Sigmoid colon (tissue), 3 donors: Measurements from ENCODE around the gene TRIP11.

ENCODE experiments used
- POLR2A ChIP-seq, 2 donors: fragments of 450-650 bp; IDR thresholded peaks; one replicate each; pipeline ENCODE4 v1.6.1; 2016; ENCODE audit warnings: antibody characterized with exemption in 2 of 2, mild to moderate bottlenecking in 2 of 2, moderate library complexity in 2 of 2
- TF ChIP-seq, protein P1 (sequence below), 4 experiments: fragments of 450-650 bp in 3 of 4; fragments of 200-600 bp in 1 of 4; IDR thresholded peaks; one replicate each; pipeline ENCODE4 v1.5.1; 2016 to 2019; ENCODE audit warnings: antibody characterized with exemption in 4 of 4, mild to moderate bottlenecking in 3 of 4, moderate library complexity in 2 of 4

DNA sequence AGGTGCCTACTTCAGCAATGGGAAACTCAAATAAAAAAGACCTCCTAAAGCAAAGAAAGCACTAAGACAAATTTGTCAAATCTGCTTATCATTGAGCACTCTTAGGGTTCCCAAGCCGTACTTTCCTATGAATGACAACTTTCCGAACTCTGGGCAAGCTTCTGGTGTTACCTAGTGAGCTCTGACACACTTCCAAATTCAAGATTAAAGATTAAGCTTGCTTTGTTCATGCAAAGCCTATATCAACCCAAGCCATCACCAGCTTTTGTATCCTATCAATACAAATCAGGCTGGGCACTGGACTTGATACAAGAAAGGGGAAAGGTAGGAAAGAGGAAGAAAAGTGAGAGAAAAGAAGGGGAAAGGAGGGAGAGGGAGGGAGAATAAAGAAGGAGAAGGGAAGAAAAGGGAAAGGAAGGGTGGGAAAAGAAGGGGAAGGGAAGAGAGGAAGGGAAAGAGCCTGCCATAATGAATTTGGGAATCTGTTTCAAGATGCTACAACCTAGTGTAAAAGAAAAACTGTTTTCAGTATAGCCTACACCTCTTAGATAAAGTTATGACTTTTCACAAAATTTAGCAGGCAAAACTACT, 68.6 kb downstream of the TRIP11 start:
- TF ChIP-seq POLR2A (IDR thresholded peaks at IDR 0.05) = no peak
- TF ChIP-seq, protein P1, sequence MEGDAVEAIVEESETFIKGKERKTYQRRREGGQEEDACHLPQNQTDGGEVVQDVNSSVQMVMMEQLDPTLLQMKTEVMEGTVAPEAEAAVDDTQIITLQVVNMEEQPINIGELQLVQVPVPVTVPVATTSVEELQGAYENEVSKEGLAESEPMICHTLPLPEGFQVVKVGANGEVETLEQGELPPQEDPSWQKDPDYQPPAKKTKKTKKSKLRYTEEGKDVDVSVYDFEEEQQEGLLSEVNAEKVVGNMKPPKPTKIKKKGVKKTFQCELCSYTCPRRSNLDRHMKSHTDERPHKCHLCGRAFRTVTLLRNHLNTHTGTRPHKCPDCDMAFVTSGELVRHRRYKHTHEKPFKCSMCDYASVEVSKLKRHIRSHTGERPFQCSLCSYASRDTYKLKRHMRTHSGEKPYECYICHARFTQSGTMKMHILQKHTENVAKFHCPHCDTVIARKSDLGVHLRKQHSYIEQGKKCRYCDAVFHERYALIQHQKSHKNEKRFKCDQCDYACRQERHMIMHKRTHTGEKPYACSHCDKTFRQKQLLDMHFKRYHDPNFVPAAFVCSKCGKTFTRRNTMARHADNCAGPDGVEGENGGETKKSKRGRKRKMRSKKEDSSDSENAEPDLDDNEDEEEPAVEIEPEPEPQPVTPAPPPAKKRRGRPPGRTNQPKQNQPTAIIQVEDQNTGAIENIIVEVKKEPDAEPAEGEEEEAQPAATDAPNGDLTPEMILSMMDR (IDR thresholded peaks at IDR 0.05) = no peak
